ENCODE measurements around the gene PCDHGA11.
"Not testable (repeated sequence)": the region's sequence is repeated elsewhere in the genome, so short reads cannot be mapped to it uniquely, and the experiment has no call there.

The PCDHGA11 gene

GRCh38 chr5:141399555-141400258, 21.1 kb upstream of the PCDHGA11 start:
- DNase-seq = no peak

- DNase-seq = no peak
Measured at GRCh38 chr5:141402553-141403243, 18.2 kb upstream of the PCDHGA11 start, which contains the start of gene PCDHGA9. TSS of gene PCDHGA9 (plus strand) at chr5:141402778. CDS start at chr5:141402953, 175 bp downstream.

GRCh38 chr5:141403387-141403786, 17.5 kb upstream of the PCDHGA11 start:
- DNase-seq = no peak

- DNase-seq = peak; percentile 18 to 38
Measured at GRCh38 chr5:141407790-141408505, 12.9 kb upstream of the PCDHGA11 start, which contains the start of gene PCDHGB6. TSS of gene PCDHGB6 (plus strand) at chr5:141408021. CDS start at chr5:141408203, 182 bp downstream.

- DNase-seq = no peak
Measured at GRCh38 chr5:141409598-141410306, 11.1 kb upstream of the PCDHGA11 start.

GRCh38 chr5:141411575-141411974, 9.3 kb upstream of the PCDHGA11 start:
- no peak for DNase-seq

GRCh38 chr5:141412854-141413539, 7.9 kb upstream of the PCDHGA11 start, which contains the start of gene PCDHGA10:
TSS of gene PCDHGA10 (plus strand) at chr5:141412987. CDS start at chr5:141413176, 189 bp downstream.
- DNase-seq = peak; percentile 44 to 52

GRCh38 chr5:141413540-141414069, 7.2 kb upstream of the PCDHGA11 start:
- no peak for DNase-seq

- DNase-seq = not testable (repeated sequence)
Measured at GRCh38 chr5:141414548-141415274, 6.1 kb upstream of the PCDHGA11 start.

GRCh38 chr5:141415275-141415618, 5.6 kb upstream of the PCDHGA11 start:
- not testable (repeated sequence) for DNase-seq

GRCh38 chr5:141417494-141418172, 3.2 kb upstream of the PCDHGA11 start, which contains the start of gene PCDHGB7:
TSS of gene PCDHGB7 (plus strand) at chr5:141417677. CDS start at chr5:141417860, 183 bp downstream.
- DNase-seq = peak; percentile 26 to 42

- DNase-seq = no peak
Measured at GRCh38 chr5:141419074-141419880, 1.6 kb upstream of the PCDHGA11 start.

GRCh38 chr5:141421489-141421855, 621 bp downstream of the PCDHGA11 start:
- DNase-seq = no peak

- no peak for DNase-seq
Measured at GRCh38 chr5:141422742-141423291, 2.0 kb downstream of the PCDHGA11 start.

- no peak for DNase-seq
Measured at GRCh38 chr5:141427783-141428426, 7.1 kb downstream of the PCDHGA11 start.

- DNase-seq = peak in 1 of 2 experiments; percentile 23
Measured at GRCh38 chr5:141430332-141431113, 9.7 kb downstream of the PCDHGA11 start, which contains the start of gene PCDHGA12. TSS of gene PCDHGA12 (plus strand) at chr5:141430507. CDS start at chr5:141430760, 253 bp downstream.

GRCh38 chr5:141431286-141431685, 10.4 kb downstream of the PCDHGA11 start:
- DNase-seq = no peak

GRCh38 chr5:141432308-141432707, 11.5 kb downstream of the PCDHGA11 start:
- DNase-seq = not testable (repeated sequence)
